CD4-positive, alpha-beta T cell treated with Interleukin-12 subunit alpha and Interleukin-12 subunit beta, for 1 hour (primary cell): Measurements from ENCODE around the gene SLBP.
"Not testable (repeated sequence)": the region's sequence is repeated elsewhere in the genome, so short reads cannot be mapped to it uniquely, and the experiment has no call there.

Experiments used
- DNase-seq: peaks from one replicate; pipeline ENCODE4 v3.0.0-alpha.2; 2020

Gene SLBP

DNA sequence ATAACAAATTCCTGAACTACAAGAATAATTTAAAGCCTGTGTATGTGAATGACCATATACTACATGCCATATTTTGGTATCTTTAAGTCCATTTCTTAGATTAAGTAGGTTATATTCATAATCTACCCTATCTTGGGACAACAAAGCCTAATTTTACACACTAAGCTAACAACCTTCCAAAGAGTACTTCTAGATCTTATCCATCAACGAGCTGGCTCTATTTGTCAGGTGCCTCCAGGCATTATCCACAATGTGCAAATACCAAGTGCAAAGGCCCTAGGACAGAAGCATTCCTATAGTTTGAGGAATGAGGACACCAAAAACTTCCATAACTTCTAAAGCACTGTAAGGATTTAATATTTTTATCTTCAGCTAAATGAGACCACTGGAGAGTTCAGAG is 3.5 kb downstream of the SLBP start:
- no peak for DNase-seq

DNA sequence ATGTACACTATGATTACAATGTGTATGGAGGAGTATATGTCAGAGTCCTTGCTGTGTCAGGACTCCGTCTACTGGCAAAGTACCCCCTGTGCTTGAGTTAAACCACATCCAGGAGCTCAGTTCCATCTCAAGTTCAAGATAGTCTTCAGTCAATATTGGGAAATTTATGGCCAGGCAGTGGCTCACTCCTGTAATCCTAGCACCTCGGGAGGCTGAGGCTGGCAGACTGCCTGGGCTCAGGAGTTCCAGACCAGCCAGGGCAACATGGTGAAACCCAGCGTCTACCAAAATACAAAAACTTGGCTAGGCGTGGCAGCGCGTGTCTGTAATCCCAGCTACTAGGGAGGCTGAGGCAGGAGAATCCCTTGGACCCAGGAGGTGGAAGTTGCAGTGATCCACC is 5.8 kb downstream of the SLBP start:
- DNase-seq, result no peak

GRCh38 chr4:1705732-1706131 is 6.4 kb downstream of the SLBP start:
- no peak for DNase-seq

- DNase-seq, result no peak
These were observed 8.3 kb downstream of the SLBP start for GRCh38 chr4:1703867-1704266.

DNA sequence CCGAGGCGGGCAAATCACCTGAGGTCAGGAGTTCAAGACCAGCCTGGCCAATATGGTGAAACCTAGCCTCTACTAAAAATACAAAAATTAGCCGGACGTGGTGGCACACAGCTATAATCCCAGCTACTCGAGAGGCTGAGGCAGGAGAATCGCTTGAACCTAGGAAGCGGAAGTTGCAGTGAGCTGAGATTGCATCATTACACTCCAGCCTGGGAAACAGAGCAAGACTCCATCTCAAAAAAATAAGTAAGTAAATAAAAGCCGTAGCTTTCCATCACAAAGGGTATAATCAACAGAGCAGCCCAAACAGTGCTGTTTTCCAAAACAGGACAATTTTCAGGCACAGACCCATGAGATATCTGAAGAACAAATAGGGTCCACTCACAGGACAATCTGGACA is 10.4 kb downstream of the SLBP start:
- DNase-seq, result not testable (repeated sequence)

DNA sequence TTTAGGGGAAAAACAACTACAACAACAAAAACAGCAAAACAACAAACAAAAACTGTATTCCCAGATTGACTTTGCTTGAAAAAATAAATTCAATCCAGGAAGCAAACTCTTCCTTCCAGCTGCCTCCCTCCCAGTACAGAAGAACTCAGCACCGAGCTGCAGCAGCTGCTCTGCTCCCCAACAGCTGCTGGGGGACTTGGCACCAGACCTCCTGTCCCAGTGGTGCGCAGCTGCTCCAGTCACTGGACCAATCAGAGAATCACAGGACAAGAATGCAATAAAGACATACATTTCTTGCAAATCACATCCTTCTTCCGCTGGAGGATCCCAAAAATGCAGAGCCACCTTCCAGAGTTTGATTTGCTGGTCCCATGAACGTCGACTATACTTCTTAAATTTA is 16.2 kb downstream of the SLBP start:
- DNase-seq, result no peak

DNA sequence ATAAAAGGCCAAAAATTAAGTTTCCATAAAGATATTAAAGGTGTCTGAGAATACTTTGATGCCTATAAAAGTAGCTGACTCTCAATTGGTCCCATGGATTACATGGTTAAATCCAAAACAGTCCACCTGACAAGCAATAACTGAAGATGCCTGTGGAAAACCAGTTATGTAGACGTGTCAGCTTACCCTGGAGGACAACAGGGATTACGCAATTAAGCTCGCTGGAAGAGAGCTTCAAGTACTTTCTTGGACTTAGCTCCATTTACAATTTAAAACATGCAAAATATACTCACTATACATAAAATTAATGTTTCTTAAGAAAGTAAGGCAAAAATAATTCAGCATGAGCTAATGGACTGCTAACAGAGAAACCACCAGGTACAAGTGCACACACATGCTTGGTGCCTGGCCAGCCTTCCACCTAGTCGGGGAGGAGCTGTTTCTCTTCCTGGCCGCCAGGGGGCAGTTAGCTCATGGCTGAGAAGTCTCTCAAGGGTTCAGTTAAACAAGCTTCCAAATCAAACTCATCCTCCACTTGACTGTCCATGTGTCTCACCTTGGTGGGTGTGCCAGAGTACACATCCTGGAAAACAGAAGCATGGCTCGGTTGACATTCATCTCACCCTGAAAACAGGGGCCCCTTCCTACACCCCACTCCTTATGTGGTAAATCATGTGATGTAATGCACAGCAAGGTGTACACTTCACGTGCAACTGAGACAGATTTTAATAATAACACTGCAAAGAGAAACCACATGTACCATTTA is 18.8 kb downstream of the SLBP start:
- DNase-seq, result peak; percentile 85

DNA sequence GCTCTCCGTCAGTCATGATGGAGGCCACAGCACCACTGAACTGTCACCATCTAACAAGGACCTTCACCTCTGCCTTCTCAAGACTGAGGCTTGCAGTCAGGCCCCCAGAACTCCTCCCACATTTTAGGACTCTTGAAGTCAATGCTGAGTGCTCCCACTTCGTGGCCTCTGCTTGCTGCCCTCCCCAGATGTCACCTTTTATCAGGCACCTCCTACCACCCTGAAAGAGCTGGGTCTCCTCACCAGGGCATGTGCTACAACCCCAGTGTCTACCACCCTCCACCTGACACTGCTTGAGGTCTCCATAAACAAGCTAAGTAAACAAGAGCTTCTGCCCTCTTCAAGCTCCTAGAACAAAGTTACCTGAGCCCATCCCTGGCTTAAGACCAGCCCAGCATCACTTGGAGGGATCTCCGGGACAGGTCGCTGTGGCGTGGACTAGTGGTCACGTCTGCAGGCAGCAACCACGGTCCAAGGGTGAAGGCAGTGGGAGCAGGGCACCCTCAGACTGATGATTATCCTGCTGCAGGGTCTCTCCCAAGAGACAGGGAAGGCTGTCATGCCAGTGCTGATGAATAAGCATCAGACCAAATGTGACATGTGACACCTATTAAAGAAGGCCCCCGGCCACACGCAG is 20.3 kb downstream of the SLBP start:
- DNase-seq, result no peak

DNA sequence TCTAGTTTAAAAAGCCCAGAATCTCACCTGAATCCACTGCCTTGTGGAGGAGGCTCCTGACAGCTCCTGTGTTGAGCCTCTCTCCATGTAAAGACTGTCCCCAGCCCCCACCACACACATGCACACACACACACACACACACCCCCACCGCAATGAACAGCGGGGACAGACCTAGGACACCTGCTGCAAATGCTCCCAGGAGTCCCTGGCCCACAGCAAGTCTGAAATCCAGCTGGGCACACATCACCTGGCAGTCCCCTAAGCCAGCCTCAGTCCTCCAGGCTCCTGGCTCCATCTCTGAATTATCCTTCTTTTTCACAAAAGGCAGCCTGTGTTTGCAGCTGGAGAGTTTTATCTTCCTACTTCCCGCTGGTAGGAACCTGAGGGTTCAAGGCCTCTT is 21.4 kb downstream of the SLBP start:
- no peak for DNase-seq

DNA sequence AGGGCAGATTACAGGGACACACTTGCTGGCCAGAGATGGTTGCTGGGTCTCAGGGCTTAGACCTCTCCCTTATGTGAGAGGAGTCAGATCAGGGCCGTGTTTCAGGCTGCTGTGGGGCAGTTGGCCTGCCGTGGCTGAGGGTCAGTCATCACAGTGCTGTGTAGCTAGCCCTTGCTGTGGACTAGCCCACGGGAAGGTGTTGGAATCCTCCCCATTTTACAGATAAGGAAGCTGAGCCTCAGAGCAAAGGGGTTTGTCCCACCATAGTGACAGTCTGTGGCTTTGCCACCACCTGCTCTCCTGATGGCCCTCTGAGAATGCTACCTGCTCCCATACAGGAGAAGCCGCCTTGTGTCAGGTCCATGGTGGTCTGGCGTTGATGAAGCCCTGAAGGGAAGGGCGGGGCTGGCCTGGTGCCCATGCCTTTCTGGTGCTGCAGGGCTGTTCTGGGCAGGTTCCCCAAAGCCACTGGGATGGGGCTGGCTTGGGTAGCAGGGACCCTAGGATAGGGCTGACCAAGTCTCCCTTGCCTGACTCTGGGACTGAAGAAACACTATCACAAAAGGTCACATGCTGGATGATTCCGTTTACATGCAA is 25.6 kb downstream of the SLBP start:
- no peak for DNase-seq

- no peak for DNase-seq
These were observed 26.6 kb downstream of the SLBP start for GRCh38 chr4:1685235-1686150.

GRCh38 chr4:1684506-1685234 is 27.4 kb downstream of the SLBP start:
- no peak for DNase-seq

GRCh38 chr4:1683736-1684505 is 28.2 kb downstream of the SLBP start, which contains the start of gene FAM53A:
FAM53A (minus strand) TSS chr4:1684313; CDS start chr4:1668741, 15,572 bp downstream.
- DNase-seq, result peak; percentile 94

- DNase-seq, result no peak
These were observed 28.8 kb downstream of the SLBP start for GRCh38 chr4:1683261-1683735.

DNA sequence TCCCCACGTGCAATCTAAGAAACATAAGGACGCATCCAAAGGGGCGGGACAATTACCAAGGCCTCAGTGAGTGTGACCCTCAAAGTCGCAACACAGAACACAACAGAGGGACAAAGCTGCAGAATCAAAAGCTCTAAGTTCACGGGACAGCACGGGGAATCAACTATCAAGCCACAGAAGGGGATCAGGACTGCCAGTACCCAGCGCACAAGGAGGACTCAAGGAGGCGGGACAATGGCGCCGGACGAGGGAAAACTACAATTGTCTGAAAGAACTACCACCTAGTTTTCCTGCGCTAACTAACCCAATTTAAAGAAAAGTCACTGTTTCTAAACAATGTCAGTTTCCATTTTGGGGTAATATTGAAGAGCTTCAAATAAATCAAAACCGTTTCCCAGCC is 29.3 kb downstream of the SLBP start:
- no peak for DNase-seq

DNA sequence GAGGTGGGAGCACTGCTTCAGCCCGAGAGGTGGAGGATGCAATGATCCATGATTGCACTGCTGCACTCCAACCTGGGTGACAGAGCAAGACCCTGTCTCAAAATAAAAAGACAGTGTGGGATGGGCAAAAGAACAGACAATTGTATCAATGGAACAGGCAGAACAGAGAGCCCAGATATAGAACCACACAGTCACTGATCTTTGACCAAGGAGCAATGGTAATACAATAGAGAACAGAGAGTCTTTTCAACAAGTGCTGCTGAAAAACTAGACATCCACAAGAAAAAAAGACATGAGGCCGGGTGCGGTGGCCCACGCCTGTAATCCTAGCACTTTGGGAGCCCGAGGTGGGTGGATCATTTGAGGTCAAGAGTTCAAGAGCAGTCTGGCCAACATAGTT is 33.9 kb downstream of the SLBP start:
- DNase-seq, result no peak

- DNase-seq, result no peak
These were observed 35.3 kb downstream of the SLBP start for GRCh38 chr4:1676605-1677525.

DNA sequence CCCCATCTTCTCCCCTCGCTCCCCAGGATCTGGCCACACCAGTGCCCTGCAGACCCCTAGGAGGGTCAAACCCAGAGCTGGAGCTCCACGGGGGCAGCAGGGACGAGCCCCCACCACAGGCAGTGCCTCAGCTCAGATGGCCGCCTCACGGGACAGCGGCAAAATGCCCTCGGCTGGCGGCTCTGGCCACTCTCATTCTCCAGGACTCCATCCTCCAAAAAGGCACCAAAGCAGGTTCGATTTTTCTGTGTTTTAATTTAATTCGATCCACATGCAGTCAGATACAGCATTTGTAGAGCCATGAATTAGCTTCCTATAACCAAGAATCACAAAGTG is 36.3 kb downstream of the SLBP start:
- no peak for DNase-seq

DNA sequence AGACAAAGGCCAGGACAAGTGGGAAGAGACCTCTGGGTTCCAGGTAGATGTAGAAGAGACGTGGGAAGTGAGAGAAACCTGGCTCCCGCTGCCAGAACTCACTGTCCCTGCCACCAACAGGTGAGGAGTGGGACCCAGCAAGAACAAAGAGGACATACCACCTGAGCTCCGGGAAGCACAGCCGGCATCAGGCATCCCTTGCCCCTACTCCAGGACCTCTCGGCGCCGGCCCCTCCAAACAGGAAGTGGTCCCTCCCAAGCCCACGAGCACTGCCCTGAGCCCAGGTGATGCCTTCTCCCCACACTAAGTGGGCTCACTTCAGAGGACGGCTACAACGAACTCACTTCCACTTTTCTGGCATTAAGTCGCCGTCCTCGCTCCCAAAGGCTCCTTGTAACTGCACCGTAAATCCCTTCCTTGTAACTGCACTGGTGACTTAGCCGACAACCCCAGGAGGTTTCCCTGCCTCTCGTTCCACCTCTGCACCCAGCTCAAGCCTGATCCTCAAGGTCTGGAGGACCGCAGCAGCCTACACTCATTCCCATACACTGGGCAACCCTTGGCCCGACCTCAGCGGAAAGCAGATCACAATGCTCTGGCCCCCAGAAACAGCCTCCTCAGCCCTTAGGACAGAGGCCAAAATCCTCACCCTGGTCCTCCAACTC is 36.9 kb downstream of the SLBP start:
- no peak for DNase-seq

- DNase-seq, result no peak
These were observed 37.4 kb downstream of the SLBP start for GRCh38 chr4:1674682-1675081.
